ENCODE data around the gene PRR33.

Gene PRR33

GRCh38 chr11:1891831-1892115 lies at the start of gene PRR33:
Gene PRR33, minus strand, starts transcription at chr11:1891895. Its CDS starts 1,311 bp downstream, at chr11:1890584.
- no peak for DNase-seq

DNA sequence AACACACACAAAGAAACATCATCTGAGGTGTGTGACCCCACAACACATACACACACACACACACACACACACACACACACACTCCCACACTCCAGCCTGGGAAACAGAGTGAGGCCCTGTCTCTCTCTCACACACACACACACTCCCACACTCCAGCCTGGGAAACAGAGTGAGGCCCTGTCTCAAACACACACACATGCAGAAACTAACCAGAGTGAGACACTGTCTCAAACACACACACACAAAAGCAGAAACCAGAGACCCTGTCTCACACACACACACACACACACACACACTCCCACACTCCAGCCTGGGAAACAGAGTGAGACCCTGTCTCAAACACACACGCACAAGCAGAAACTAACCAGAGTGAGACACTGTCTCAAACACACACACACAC lies 48.1 kb upstream of the PRR33 start:
- DNase-seq, result peak in 7 of 58 donors; percentile 7 to 37 (median 12)

DNA sequence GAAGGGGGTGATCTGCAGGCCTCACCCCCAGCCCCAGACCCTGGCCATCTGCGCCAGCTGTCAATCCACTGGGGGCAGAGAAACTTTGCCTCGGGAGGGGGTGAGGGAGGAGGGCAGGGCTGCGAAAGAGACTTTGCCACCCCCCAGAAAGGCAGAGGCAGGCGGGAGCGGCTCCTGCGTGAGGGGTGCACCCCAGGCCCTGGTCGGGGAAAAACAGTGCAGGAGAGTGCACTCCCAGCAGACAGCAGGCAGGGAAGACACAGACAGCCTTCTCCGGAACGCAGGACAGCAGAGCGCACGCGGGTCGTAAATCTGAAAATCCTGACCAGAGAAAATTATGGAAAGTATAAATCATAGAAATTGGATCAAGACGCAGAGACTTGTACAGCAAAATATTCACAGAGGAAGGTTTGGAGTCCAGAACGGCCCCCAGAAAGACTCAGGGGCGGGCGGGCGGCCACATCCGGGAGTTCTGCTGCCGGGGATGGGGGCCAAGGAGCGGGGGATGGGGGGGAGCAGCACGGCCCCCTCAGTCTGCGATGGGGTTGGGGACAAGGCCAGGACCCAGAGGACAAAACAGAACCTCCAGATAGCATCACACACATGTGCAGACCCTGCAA lies 47.4 kb upstream of the PRR33 start:
- DNase-seq, result no peak

DNA sequence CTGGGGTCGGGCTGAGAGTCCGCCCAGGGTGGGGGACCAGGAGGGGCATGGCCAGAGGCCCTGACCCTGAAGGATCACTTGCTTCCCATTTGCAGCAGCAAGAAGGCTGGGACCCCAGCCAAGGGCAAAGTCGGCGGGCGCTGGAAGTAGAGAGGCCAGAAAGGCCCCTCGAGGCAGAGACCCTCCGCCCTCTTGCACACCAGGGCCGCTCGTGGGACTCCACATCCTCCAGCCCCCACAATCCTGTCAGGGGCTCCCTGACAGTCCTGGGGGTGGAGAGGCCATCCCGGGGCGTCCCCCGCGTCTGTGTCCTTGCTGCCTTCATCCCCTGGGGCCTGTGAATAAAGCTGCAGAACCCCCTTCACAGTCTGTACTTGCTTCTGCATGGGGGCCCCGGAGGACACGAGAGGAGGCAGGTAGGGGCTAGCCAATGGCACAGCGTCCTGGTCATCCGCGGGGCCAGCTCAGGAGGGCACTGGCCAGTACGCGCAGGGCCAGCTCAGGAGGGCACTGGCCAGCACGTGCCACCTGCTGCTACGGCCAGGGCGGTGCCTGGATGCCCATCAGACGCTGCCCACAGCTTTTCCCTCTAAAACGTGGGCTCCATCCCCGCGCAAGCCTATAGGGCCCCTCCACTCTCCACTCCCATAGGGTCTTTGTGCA lies 46.8 kb upstream of the PRR33 start:
- no peak for DNase-seq

DNA sequence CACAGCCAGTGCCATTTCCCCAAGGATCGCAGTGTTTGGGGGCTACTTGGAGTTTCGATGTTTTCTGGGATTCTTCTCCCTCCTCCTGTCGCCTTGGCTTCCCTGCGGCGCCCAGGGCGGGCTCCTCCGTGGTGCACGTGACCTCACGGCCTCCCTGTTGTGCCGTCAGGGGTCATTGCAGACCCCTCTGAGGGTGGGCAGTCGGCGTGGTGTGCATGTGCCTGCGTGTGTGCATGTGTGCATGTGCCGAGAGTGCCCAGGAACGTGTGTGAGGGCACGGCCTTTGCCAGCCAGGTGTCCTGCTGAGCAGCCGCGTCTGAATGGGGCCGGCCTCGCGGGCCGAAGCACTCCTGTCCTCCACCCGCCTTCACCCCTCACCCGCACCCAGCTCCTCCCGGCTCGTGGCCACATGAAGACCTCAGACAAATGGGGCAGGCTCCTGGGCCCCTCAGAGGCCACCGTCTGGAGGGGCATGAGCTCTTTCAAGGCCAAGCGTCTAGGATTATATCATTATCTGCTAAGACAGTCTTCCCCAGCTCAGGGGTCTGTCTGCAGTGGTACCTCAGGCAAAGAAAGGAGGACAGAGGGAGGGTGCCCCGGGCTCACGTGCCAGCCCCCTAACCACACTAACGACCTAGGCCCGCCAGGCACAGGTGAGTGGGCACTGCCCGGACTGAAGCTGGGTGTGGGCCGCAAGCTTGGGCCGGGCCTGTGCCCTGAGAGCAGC lies 46.1 kb upstream of the PRR33 start:
- DNase-seq, result no peak

DNA sequence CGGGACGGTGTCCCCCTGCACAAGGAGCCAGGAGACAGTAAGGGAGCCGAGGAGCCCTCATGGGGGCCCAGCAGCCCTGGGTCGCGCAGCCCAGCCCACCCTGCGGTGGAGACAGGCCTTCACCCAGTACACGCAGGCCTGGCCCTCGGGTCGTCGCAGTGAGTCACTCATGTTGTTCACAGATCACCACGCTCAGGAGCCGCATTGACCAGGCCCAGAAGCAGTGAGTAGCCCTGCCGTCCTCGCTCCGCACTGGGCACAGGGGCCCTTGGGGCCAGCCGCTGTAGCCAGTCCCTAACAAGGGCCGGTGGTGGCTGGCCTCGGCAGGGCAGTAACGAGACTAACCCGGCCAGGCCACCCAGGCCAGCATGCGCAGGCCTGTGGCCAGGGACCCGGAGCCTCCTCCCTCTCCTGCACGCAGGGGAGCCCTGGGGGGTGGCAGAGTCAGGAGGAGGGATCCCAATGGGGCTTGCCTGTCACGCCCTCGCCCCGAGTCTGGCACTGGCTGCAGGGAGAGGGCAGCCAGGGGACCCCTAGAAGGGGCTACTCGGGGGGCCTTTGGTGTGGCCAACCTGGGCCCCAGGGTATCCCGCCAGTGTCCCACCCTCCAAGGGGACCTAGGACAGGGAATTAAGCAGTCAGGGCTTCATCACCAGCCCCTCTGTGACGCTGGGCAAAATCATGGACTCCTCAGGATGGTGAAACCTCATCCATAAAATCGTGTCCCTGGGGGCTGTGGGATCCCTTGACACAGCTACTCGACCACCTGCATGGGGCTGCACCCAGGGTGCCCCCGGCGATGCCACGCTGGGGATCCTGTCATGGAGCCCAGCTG lies 45.3 kb upstream of the PRR33 start:
- no peak for DNase-seq

- no peak for DNase-seq
Observed at GRCh38 chr11:1936072-1936780, 44.5 kb upstream of the PRR33 start.

DNA sequence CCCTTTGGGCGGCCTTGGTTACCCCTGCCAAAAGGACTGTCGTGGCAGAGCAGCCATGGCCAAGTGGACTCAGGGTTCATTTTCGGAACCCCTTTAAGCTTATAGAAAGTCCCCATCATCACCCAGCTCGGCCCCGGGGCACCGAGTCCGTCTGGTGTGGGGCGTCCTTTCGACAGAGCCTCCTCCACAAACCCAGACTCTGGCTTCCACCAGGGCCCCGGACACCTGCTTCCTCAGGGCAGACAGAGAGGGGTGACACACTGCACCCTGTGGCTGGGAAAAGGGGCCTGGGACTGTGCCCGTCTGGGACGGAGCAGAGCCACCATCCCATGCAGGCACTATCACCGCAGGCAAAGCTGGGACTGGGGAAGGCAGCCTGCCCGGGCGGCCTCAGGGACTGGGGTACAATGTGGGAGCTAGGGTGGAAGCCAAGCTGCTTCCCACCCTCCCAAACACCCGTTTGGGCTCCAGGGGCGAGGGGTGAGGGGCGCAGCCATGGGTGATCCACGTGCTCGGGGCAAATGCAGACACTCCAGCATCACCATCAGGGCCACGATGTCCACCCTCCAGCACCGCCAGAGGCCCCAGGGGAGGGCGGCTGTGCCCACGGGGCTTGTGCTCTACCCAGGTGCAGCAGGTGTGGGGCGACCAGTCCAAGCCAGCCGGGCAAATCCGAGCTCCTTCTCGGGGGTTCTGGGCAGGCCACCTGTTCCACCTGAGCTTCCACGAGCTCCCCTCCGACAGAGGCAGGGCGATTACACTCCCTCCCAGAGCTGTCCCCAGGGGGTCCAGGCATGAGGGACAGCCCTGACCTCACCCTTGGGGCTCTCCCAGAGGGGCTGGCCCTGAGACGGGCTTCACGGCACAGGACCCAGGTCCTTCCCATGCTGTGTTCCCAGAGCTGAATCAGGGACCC lies 43.7 kb upstream of the PRR33 start:
- DNase-seq, result no peak

GRCh38 chr11:1934335-1935155 lies 42.9 kb upstream of the PRR33 start:
- no peak for DNase-seq

- DNase-seq, result no peak
Observed at GRCh38 chr11:1933416-1934334, 42.0 kb upstream of the PRR33 start.

- no peak for DNase-seq
Observed at GRCh38 chr11:1932681-1933080, 41.0 kb upstream of the PRR33 start.

DNA sequence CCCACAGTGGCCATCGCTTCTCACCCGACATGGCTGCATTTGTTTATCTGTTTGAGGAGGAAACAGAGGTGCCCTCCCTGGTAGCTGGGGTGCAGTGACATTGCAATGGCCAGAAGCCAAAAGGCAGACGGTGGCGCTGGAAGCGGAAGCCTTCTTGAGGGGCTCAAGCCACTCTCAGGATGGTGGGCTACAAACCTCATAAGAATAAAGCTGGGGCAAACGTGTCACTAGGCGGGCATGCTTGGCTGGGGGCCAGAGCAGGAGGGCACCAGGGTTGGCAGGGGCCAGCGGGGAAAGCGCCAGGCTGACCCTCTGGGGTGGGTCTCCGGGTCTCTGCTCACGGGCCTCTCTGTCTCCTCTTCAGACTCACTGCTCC lies 40.4 kb upstream of the PRR33 start:
- no peak for DNase-seq

DNA sequence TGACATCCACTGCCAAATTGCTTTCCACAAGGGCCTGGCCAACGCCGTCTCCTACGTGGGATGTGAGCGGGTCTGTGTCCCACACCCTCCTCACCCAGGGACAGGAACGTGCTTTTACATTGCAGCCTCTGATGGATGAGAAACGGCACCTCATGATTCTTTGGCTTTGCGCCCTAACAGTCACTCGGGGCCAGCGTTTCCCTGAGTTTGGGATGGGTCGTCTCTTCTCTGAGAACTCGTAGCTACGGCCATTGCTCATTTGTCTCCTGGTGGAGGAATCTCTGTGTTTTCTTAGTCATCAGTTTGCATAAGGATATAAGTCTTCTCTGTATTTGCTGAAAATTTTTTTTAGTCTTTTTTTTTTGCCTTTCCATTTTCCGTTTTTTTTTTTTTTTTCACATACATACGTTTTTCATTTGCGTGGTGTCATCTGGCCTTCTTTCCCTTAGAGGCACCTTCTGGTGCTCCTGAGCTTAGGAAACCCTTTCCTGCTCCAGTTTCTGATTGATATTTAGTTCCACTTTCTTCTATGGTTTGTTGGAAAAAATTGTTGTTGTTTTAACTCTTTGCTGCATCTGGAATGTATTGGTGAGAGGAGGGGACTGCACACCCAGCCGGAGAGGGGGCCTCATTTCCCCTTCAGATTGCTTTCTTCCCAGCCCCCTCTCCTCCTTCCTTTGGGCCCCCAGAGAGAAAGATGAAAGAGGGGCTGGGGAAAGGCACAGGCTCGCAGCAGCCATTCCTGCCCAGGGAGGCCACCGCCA lies 39.8 kb upstream of the PRR33 start:
- no peak for DNase-seq

- DNase-seq, result no peak
Observed at GRCh38 chr11:1930462-1930830, 38.8 kb upstream of the PRR33 start.

- no peak for DNase-seq
Observed at GRCh38 chr11:1929621-1930461, 38.1 kb upstream of the PRR33 start.

- DNase-seq, result no peak
Observed at GRCh38 chr11:1928891-1929541, 37.3 kb upstream of the PRR33 start.

Data from anterior cingulate cortex (tissue), 58 donors.